Spleen (tissue), 11 donors: ENCODE results near the gene USP24. TPM values are rescaled to one million over a fixed set of nuclear protein-coding genes. Genes with fewer than 3 reads are reported as not detected.

Experiments
- DNase-seq: peaks from one replicate; pipeline ENCODE4 v3.0.0-alpha.2; 2020
- H3K27ac ChIP-seq, 8 donors: fragments of 200-600 bp; sonication (generic) in 7 of 8; 1 replicate in 4 of 8; 2 replicates in 4 of 8; pipeline versions ENCODE4 v1.5.0 to v1.8.0; 2016 to 2021; ENCODE audit warnings: inconsistent platforms in 4 of 8, mild to moderate bottlenecking in 4 of 8, moderate library complexity in 1 of 8
- H3K27me3 ChIP-seq, 7 donors: fragments of 200-600 bp; sonication (generic) in 6 of 7; replicated peaks in 1 of 7; 1 replicate in 4 of 7; 2 replicates in 3 of 7; pipeline versions ENCODE4 v1.5.0 to v1.8.0; 2016 to 2021; ENCODE audit warnings: inconsistent platforms in 3 of 7, mild to moderate bottlenecking in 1 of 7
- H3K36me3 ChIP-seq, 6 donors: fragments of 200-600 bp; sonication (generic) in 5 of 6; 1 replicate in 4 of 6; 2 replicates in 2 of 6; pipeline versions ENCODE4 v1.5.0 to v1.8.0; 2016 to 2021; ENCODE audit warnings: inconsistent platforms in 2 of 6
- H3K4me1 ChIP-seq, 6 donors: fragments of 200-600 bp; sonication (generic) in 5 of 6; 1 replicate in 3 of 6; 2 replicates in 3 of 6; pipeline versions ENCODE4 v1.5.0 to v1.8.0; 2016 to 2021; ENCODE audit warnings: inconsistent platforms in 3 of 6
- H3K4me3 ChIP-seq, 8 donors: fragments of 200-600 bp; sonication (generic) in 7 of 8; 1 replicate in 4 of 8; 2 replicates in 4 of 8; pipeline versions ENCODE4 v1.5.0 to v1.8.0; 2016 to 2021; ENCODE audit warnings: inconsistent platforms in 4 of 8, mild to moderate bottlenecking in 4 of 8, moderate library complexity in 2 of 8
- H3K9me3 ChIP-seq, 8 donors: fragments of 200-600 bp; sonication (generic) in 7 of 8; 1 replicate in 4 of 8; 2 replicates in 4 of 8; pipeline versions ENCODE4 v1.5.0 to v1.8.0; 2016 to 2021; ENCODE audit warnings: inconsistent platforms in 4 of 8
- CTCF ChIP-seq, 11 experiments: fragments of 200-600 bp in 7 of 11; fragments of 450-650 bp in 4 of 11; sonication (generic) in 4 of 11; IDR thresholded peaks in 8 of 11; conservative IDR thresholded peaks in 3 of 11; 1 replicate in 7 of 11; 2 replicates in 4 of 11; pipeline versions ENCODE4 v1.4.0 to v1.8.0; 2016 to 2021; ENCODE audit warnings: antibody characterized with exemption in 11 of 11, inconsistent platforms in 4 of 11, mild to moderate bottlenecking in 1 of 11
- POLR2A ChIP-seq, 3 donors: fragments of 450-650 bp; IDR thresholded peaks; one replicate each; pipeline ENCODE4 v1.5.1; 2017; ENCODE audit warnings: antibody characterized with exemption in 3 of 3, mild to moderate bottlenecking in 1 of 3
- POLR2AphosphoS5 ChIP-seq, 3 donors: sonication (generic); formaldehyde crosslinking; IDR thresholded peaks; one replicate each; pipeline ENCODE4 v1.5.1; 2017; ENCODE audit warnings: antibody characterized with exemption in 3 of 3
- WGBS, 5 donors: extraction: QIAGEN DNeasy Blood & Tissue Kit in 3 of 5; methylation state at CpG; one replicate each; pipeline versions ENCODE4 v1.1.5 to v1.1.7; 2013 to 2018; 5-methylcytosine and 5-hydroxymethylcytosine counted together
- intact Hi-C: fragments of 100-400 bp; cut with DNase I; formaldehyde crosslinking; loops from one replicate; pipeline ENCODE4 v1.15.0; 2023; ENCODE audit warnings: low total_unique reads
- polyA plus RNA-seq, 3 donors: library from polyadenylated mRNA; stranded (reverse); fragments of 200-250 nt; gene quantifications; one replicate each; pipeline ENCODE4 v1.2.1, GENCODE V29; 2013
- total RNA-seq, 7 donors: library from RNA; depleted of rRNA in 3 of 7; stranded (reverse); fragments of >200 nt in 3 of 7; fragmentation: NEBNext Ultra II Directional in 4 of 7; extraction: Animal tissue kit (Norgen Biotek cat#: 25700) in 4 of 7; gene quantifications; one replicate each; pipeline versions ENCODE4 v1.1.0 to v1.2.1, GENCODE V29; 2016 to 2021
- donor health status: healthy with polysubstance abuse.
- donor health status: DM: no; HTN: no; CAD: no; lungs with moderate emphysema.
- donor health status: DM: no; HTN: no; CAD: no.
- donor health status: Bipolar disorder and iron deficiency.
- donor health status: healthy.
- donor health status: DM: no; HTN: no; CAD: no.
- donor health status: DM: yes; HTN: yes; CAD: no.

Gene USP24
- total and polyA plus RNA-seq, 10 donors, result 11.6 to 94.5 (median 70.1) TPM

- no peaks in the 10 kb centered on the region for H3K36me3 ChIP-seq
- intact Hi-C loops, result no loop called here
- no peaks in the 10 kb centered on the region for H3K27me3 ChIP-seq
- 93 to 97% (median 96%) methylated on average over 4 of the region's 4 CpGs for WGBS, 5 donors
- no peak overlapping the region for H3K4me3 ChIP-seq
- peaks cover 0 to under 1% (median 0%) of the 10 kb centered on the region in 8 donors for H3K9me3 ChIP-seq
- H3K27ac ChIP-seq, result no peak overlapping the region
- DNase-seq, result no peak
- peaks cover 3 to 88% (median 29%) of the 10 kb centered on the region in 6 donors for H3K4me1 ChIP-seq
- no peak for TF ChIP-seq CTCF (IDR thresholded peaks at IDR 0.05 in 8 of 11, conservative IDR thresholded peaks at IDR 0.05 in 3 of 11)
- no peak for TF ChIP-seq POLR2AphosphoS5 (IDR thresholded peaks at IDR 0.05)
- TF ChIP-seq POLR2A (IDR thresholded peaks at IDR 0.05), result no peak
Observed at GRCh38 chr1:55190109-55190508, 25.1 kb downstream of the USP24 start.

- 84 to 89% (median 87%) methylated on average over 5 of the region's 5 CpGs for WGBS, 5 donors
- no peak for TF ChIP-seq POLR2AphosphoS5 (IDR thresholded peaks at IDR 0.05)
- TF ChIP-seq POLR2A (IDR thresholded peaks at IDR 0.05), result no peak
- TF ChIP-seq CTCF (IDR thresholded peaks at IDR 0.05 in 8 of 11, conservative IDR thresholded peaks at IDR 0.05 in 3 of 11), result no peak
- Histone ChIP-seq H3K9me3 (peaks cover 0 to 12% (median 11%) of the 10 kb centered on the region in 8 donors), H3K4me1 (peaks cover 1 to 80% (median 20%) of the 10 kb centered on the region in 6 donors), H3K27me3 (no peaks in the 10 kb centered on the region), H3K36me3 (peaks cover 0 to 4% (median 0%) of the 10 kb centered on the region in 6 donors), H3K4me3 (no peak overlapping the region), H3K27ac (no peak overlapping the region)
- intact Hi-C loops, result no loop called here
- no peak for DNase-seq
Observed at GRCh38 chr1:55188909-55189308, 26.3 kb downstream of the USP24 start.

- Histone ChIP-seq H3K9me3 (peaks cover 0 to 16% (median 12%) of the 10 kb centered on the region in 8 donors), H3K27me3 (no peaks in the 10 kb centered on the region), H3K27ac (no peak overlapping the region), H3K4me3 (no peak overlapping the region), H3K36me3 (peaks cover 0 to 4% (median 0%) of the 10 kb centered on the region in 6 donors), H3K4me1 (peaks cover 0 to 72% (median 18%) of the 10 kb centered on the region in 6 donors)
- WGBS, 5 donors, result 82 to 92% (median 85%) methylated on average over 2 of the region's 2 CpGs
- intact Hi-C loops, result no loop called here
- no peak for DNase-seq
- no peak for TF ChIP-seq POLR2AphosphoS5 (IDR thresholded peaks at IDR 0.05)
- no peak for TF ChIP-seq POLR2A (IDR thresholded peaks at IDR 0.05)
- TF ChIP-seq CTCF (IDR thresholded peaks at IDR 0.05 in 8 of 11, conservative IDR thresholded peaks at IDR 0.05 in 3 of 11), result no peak
Observed at GRCh38 chr1:55185832-55186231, 29.3 kb downstream of the USP24 start.

GRCh38 chr1:55184859-55185258 lies 30.3 kb downstream of the USP24 start:
- no peak for DNase-seq
- intact Hi-C loops, result no loop called here
- Histone ChIP-seq H3K4me3 (no peak overlapping the region), H3K9me3 (peaks cover 0 to 16% (median 12%) of the 10 kb centered on the region in 8 donors), H3K27me3 (no peaks in the 10 kb centered on the region), H3K4me1 (peaks cover 0 to 74% (median 19%) of the 10 kb centered on the region in 6 donors), H3K27ac (no peak overlapping the region), H3K36me3 (peaks cover 0 to 4% (median 0%) of the 10 kb centered on the region in 6 donors)
- 97 to 100% (median 99%) methylated on average over 5 of the region's 5 CpGs for WGBS, 5 donors
- TF ChIP-seq CTCF (IDR thresholded peaks at IDR 0.05 in 8 of 11, conservative IDR thresholded peaks at IDR 0.05 in 3 of 11) (no peak), POLR2AphosphoS5 (IDR thresholded peaks at IDR 0.05) (no peak), POLR2A (IDR thresholded peaks at IDR 0.05) (no peak)
